ENCODE data around the gene CACNA1B.

- TF ChIP-seq CTCF (conservative IDR thresholded peaks at IDR 0.05; ENCODE audit: low read depth, low read length): no peak
- no peak for TF ChIP-seq EZH2 (IDR thresholded peaks at IDR 0.05; ENCODE audit: borderline replicate concordance, low read depth, low read length, poor library complexity, severe bottlenecking)
These were observed 180.1 kb downstream of the CACNA1B start for GRCh38 chr9:138057726-138058125.
